ENCODE measurements around the gene ZNF414. TPM values are rescaled to one million over a fixed set of nuclear protein-coding genes. Genes with fewer than 3 reads are reported as not detected.
A peak's percentile ranks its signal among the peaks of the same experiment; 100 is the strongest.
"Not testable (repeated sequence)": the region's sequence is repeated elsewhere in the genome, so short reads cannot be mapped to it uniquely, and the experiment has no call there.

ZNF414 gene
- total and polyA plus RNA-seq, 9 of the 15 experiments (the other 6 are each of a cell fraction or from before 2014, with no cell fraction given), result 0.03 to 27.2 (median 2.2) TPM; not detected in 2

GRCh38 chr19:8514505-8515009, 590 bp upstream of the ZNF414 start:
- Histone ChIP-seq H3K4me2 (ENCODE audit: insufficient read depth, low read length) (peak overlapping the region; percentile 83), H3K9ac (ENCODE audit: insufficient read depth in 1 of 2, low read depth in 2 of 2, low read length in 2 of 2) (peak overlapping the region; percentile 97 to 100), H3K4me1 (replicated peaks in 1 of 2; ENCODE audit: control insufficient read depth in 2 of 2, insufficient read depth in 2 of 2, low read length in 2 of 2) (peaks cover 33 to 46% of the 10 kb centered on the region in 2 experiments), H2AFZ (ENCODE audit: low read depth, low read length) (peak overlapping the region; percentile 100), H3K27ac (ENCODE audit: extremely low read depth, low read depth, low read length) (peak overlapping the region; percentile 99), H3K4me3 (peak overlapping the region; percentile 77)
- H3K9me1 ChIP-seq (ENCODE audit: control insufficient read depth, insufficient read depth, low read length); H3K79me2 ChIP-seq (ENCODE audit: control insufficient read depth, insufficient read depth, low read length); in situ Hi-C loops (cut with MboI); CTCF ChIA-PET (ENCODE audit: low intra/inter-chr PET ratio); H4K20me1 ChIP-seq (replicated peaks; ENCODE audit: control insufficient read depth, insufficient read depth, low read length); H3K36me3 ChIP-seq (ENCODE audit: control insufficient read depth, insufficient read depth, low read length); H3K9me3 ChIP-seq (replicated peaks; ENCODE audit: control insufficient read depth, insufficient read depth, low read depth, low read length); ATAC-seq; DNase-seq (ENCODE audit: extremely low read depth in 1 of 4, low spot score in 3 of 4); H3K27me3 ChIP-seq (ENCODE audit: control insufficient read depth in 2 of 2, insufficient read depth in 2 of 2, low read length in 2 of 2); FAIRE-seq; TF ChIP-seq NR2C2 (CRISPR knock-in tag; IDR thresholded peaks at IDR 0.05); TOE1 (CRISPR knock-in tag; IDR thresholded peaks at IDR 0.05; ENCODE audit: borderline replicate concordance, low read depth); ID3 (CRISPR knock-in tag; IDR thresholded peaks at IDR 0.05): not testable (repeated sequence)
- 45% methylated on average over 21 of the region's 21 CpGs for WGBS (ENCODE audit: insufficient coverage, low coverage, missing lambda C conversion rate)
- BruUV-seq (replicated peaks), result TSS peak; percentile 94
- intact Hi-C loops (cut with micrococcal nuclease), result loop anchor here (5.0 kb wide), 1 partner anchor 102 kb away; the partner anchor contains the start of gene MARCHF2
- POLR2A ChIA-PET, result interaction anchor here (0.7 to 4.6 kb wide), 10 partner anchors 9 to 192 kb away, joined by 3 to 32 read pairs (median 4); no protein-coding TSS in a partner anchor
- TF ChIP-seq ARNT (IDR thresholded peaks at IDR 0.05) (0 out of 4 replicates have a peak, but pooled peaks of 1 of the 2 experiments have one; percentile 31), FOXK1 (CRISPR knock-in tag; IDR thresholded peaks at IDR 0.05; ENCODE audit: borderline replicate concordance) (0 out of 2 replicates have a peak, but pooled peaks have one; percentile 38), NR2C2 (tag; IDR thresholded peaks at IDR 0.05) (peak; percentile 11; the same call in 1 of the 2 replicates), DPF2 (IDR thresholded peaks at IDR 0.05) (peak; percentile 51; the same call in 1 of the 2 replicates), BCOR (IDR thresholded peaks at IDR 0.05) (peak; percentile 27; the same call in 1 of the 2 replicates), TOE1 (IDR thresholded peaks at IDR 0.05; ENCODE audit: borderline replicate concordance) (0 out of 2 replicates have a peak, but pooled peaks have one; percentile 2), ZNF121 (CRISPR knock-in tag; conservative IDR thresholded peaks at IDR 0.05) (peak; percentile 56; the same call in 1 of the 2 replicates), GTF2E2 (tag; IDR thresholded peaks at IDR 0.05) (0 out of 2 replicates have a peak, but pooled peaks have one; percentile 3), NFRKB (IDR thresholded peaks at IDR 0.05; ENCODE audit: low read depth) (0 out of 2 replicates have a peak, but pooled peaks have one; percentile 15), MIER1 (IDR thresholded peaks at IDR 0.05; ENCODE audit: low read depth) (peak; percentile 57; the same call in 1 of the 2 replicates), ZNF197 (CRISPR knock-in tag; IDR thresholded peaks at IDR 0.05; ENCODE audit: low read depth) (peak; percentile 56; the same call in 1 of the 2 replicates), ZEB2 (IDR thresholded peaks at IDR 0.05) (0 out of 2 replicates have a peak, but pooled peaks have one; percentile 7), ID3 (tag; IDR thresholded peaks at IDR 0.05) (0 out of 2 replicates have a peak, but pooled peaks have one; percentile 40)
- TF ChIP-seq, protein P1, sequence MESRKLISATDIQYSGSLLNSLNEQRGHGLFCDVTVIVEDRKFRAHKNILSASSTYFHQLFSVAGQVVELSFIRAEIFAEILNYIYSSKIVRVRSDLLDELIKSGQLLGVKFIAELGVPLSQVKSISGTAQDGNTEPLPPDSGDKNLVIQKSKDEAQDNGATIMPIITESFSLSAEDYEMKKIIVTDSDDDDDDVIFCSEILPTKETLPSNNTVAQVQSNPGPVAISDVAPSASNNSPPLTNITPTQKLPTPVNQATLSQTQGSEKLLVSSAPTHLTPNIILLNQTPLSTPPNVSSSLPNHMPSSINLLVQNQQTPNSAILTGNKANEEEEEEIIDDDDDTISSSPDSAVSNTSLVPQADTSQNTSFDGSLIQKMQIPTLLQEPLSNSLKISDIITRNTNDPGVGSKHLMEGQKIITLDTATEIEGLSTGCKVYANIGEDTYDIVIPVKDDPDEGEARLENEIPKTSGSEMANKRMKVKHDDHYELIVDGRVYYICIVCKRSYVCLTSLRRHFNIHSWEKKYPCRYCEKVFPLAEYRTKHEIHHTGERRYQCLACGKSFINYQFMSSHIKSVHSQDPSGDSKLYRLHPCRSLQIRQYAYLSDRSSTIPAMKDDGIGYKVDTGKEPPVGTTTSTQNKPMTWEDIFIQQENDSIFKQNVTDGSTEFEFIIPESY (CRISPR knock-in tag; IDR thresholded peaks at IDR 0.05), result 0 out of 2 replicates have a peak, but pooled peaks have one; percentile 12
- TF ChIP-seq, protein P2, sequence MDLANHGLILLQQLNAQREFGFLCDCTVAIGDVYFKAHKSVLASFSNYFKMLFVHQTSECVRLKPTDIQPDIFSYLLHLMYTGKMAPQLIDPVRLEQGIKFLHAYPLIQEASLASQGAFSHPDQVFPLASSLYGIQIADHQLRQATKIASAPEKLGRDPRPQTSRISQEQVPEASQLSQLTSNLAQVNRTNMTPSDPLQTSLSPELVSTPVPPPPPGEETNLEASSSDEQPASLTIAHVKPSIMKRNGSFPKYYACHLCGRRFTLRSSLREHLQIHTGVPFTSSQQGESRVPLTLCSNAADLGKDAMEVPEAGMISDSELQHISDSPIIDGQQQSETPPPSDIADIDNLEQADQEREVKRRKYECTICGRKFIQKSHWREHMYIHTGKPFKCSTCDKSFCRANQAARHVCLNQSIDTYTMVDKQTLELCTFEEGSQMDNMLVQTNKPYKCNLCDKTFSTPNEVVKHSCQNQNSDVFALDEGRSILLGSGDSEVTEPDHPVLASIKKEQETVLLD (IDR thresholded peaks at IDR 0.05), result 0 out of 2 replicates have a peak, but pooled peaks have one; percentile 6

Data from K562 (cell line).